IMR-90 (cell line): ENCODE results near the gene DSTYK. TPM values are rescaled to one million over a fixed set of nuclear protein-coding genes. Genes with fewer than 3 reads are reported as not detected.
A peak's percentile ranks its signal among the peaks of the same experiment; 100 is the strongest.

Experiments
- ATAC-seq: fragments of 200-7000 bp; cut with Tn5 transposase; 2 replicates; pipeline ENCODE4 v1.9.1; 2020; ENCODE audit warnings: low read depth, mild to moderate bottlenecking, moderate library complexity
- BruUV-seq: library from RNA; stranded (reverse); fragments of 400-500 nt; replicated peaks from 2 replicates; lab custom pipeline; 2021; lab: Mats Ljungman, UMichigan
- CTCF ChIA-PET: fragments of 300-600 bp; formaldehyde crosslinking; extraction: SDS; loops from one replicate; lab custom pipeline; 2021; ENCODE audit warnings: antibody characterized with exemption; lab: Yijun Ruan, JAX
- POLR2A ChIA-PET: fragments of 300-600 bp; sonication (Branson Sonifier 250); formaldehyde crosslinking; loops from one replicate; lab custom pipeline; 2022; ENCODE audit warnings: antibody characterized with exemption; ENCODE audit not compliant: unreplicated experiment; lab: Charles Lee
- DNase-seq: peaks from one replicate; pipeline ENCODE4 v3.0.0; 2013
- H2AFZ ChIP-seq: replicated peaks from 2 replicates; pipeline ENCODE3; 2013; ENCODE audit warnings: low read length, mild to moderate bottlenecking; ENCODE audit not compliant: poor library complexity
- H2AK5ac ChIP-seq: 2 replicates; pipeline ENCODE4 v1.6.1; 2013; ENCODE audit warnings: low read depth, low read length, inconsistent platforms
- H2AK9ac ChIP-seq: replicated peaks from 2 replicates; pipeline ENCODE3; 2013; ENCODE audit warnings: mild to moderate bottlenecking, low read depth, low read length, moderate library complexity; ENCODE audit not compliant: poor library complexity
- H2BK120ac ChIP-seq: 2 replicates; pipeline ENCODE4 v1.6.1; 2013; ENCODE audit warnings: low read depth, low read length, inconsistent platforms
- H2BK15ac ChIP-seq: 3 replicates; pipeline ENCODE4 v1.6.1; 2013; ENCODE audit warnings: low read depth, low read length, inconsistent platforms
- H2BK20ac ChIP-seq: 2 replicates; pipeline ENCODE4 v1.6.1; 2013; ENCODE audit warnings: low read depth, mild to moderate bottlenecking, inconsistent platforms, low read length, moderate library complexity
- H2BK5ac ChIP-seq: 2 replicates; pipeline ENCODE4 v1.6.1; 2013; ENCODE audit warnings: mild to moderate bottlenecking, low read depth, low read length, inconsistent platforms; ENCODE audit not compliant: poor library complexity, severe bottlenecking
- H3K14ac ChIP-seq: replicated peaks from 2 replicates; pipeline ENCODE4 v1.6.1; 2013; ENCODE audit warnings: low read depth, low read length, inconsistent platforms
- H3K18ac ChIP-seq: 2 replicates; pipeline ENCODE4 v1.6.1; 2013; ENCODE audit warnings: low read depth, low read length, control low read depth
- H3K23ac ChIP-seq: 2 replicates; pipeline ENCODE4 v1.6.1; 2013; ENCODE audit warnings: low read depth, low read length, inconsistent platforms
- H3K27ac ChIP-seq: 2 replicates; pipeline ENCODE4 v1.5.1; 2013; ENCODE audit warnings: mild to moderate bottlenecking, control low read depth, low read length; ENCODE audit not compliant: insufficient read depth
- H3K27me3 ChIP-seq: 2 replicates; pipeline ENCODE4 v1.6.1; 2013; ENCODE audit warnings: low read length; ENCODE audit not compliant: control insufficient read depth, insufficient read depth
- H3K36me3 ChIP-seq: 2 replicates; pipeline ENCODE4 v1.6.1; 2013; ENCODE audit warnings: low read length, mixed read lengths; ENCODE audit not compliant: control insufficient read depth, insufficient read depth
- H3K4ac ChIP-seq: 2 replicates; pipeline ENCODE4 v1.6.1; 2013; ENCODE audit warnings: low read depth, low read length, inconsistent platforms
- H3K4me1 ChIP-seq: 2 replicates; pipeline ENCODE4 v1.6.1; 2013; ENCODE audit warnings: low read length, mixed read lengths; ENCODE audit not compliant: control insufficient read depth, insufficient read depth
- H3K4me2 ChIP-seq: 2 replicates; pipeline ENCODE4 v1.6.1; 2013; ENCODE audit warnings: low read depth, mild to moderate bottlenecking, control low read depth, low read length, moderate library complexity
- H3K4me3 ChIP-seq: 2 replicates; pipeline ENCODE4 v1.5.1; 2013; ENCODE audit warnings: low read depth, mild to moderate bottlenecking, control low read depth, low read length, moderate library complexity; ENCODE audit not compliant: insufficient read depth
- H3K56ac ChIP-seq: 2 replicates; pipeline ENCODE4 v1.6.1; 2013; ENCODE audit warnings: low read length, inconsistent platforms; ENCODE audit not compliant: insufficient read depth; ENCODE audit errors: extremely low read depth
- H3K79me1 ChIP-seq, 2 experiments: 2 replicates each; pipeline ENCODE4 v1.6.1; 2013; ENCODE audit warnings: low read length in 2 of 2, inconsistent platforms in 1 of 2, low read depth in 1 of 2
- H3K9ac ChIP-seq: 2 replicates; pipeline ENCODE4 v1.6.1; 2013; ENCODE audit warnings: low read depth, low read length, control low read depth
- H3K9me1 ChIP-seq: 2 replicates; pipeline ENCODE4 v1.6.1; 2013; ENCODE audit warnings: low read length, inconsistent platforms; ENCODE audit not compliant: insufficient read depth
- H3K9me3 ChIP-seq: 2 replicates; pipeline ENCODE4 v1.6.1; 2013; ENCODE audit warnings: low read length; ENCODE audit not compliant: control insufficient read depth, insufficient read depth
- H4K20me1 ChIP-seq: 2 replicates; pipeline ENCODE4 v1.6.1; 2013; ENCODE audit warnings: low read length, inconsistent platforms; ENCODE audit not compliant: insufficient read depth
- H4K5ac ChIP-seq: 2 replicates; pipeline ENCODE4 v1.6.1; 2013; ENCODE audit warnings: mild to moderate bottlenecking, low read depth, low read length, control low read depth
- H4K8ac ChIP-seq, 2 experiments: 2 replicates each; pipeline ENCODE4 v1.6.1; 2013; ENCODE audit warnings: low read depth in 2 of 2, low read length in 2 of 2, control low read depth in 1 of 2, inconsistent platforms in 1 of 2
- H4K91ac ChIP-seq: 2 replicates; pipeline ENCODE4 v1.6.1; 2013; ENCODE audit warnings: low read depth, low read length, inconsistent platforms; ENCODE audit not compliant: insufficient read depth
- BHLHE40 ChIP-seq: fragments of 150-350 bp; IDR thresholded peaks from 2 replicates; pipeline ENCODE4 v1.6.1; 2016; ENCODE audit warnings: mild to moderate bottlenecking, low read depth, low read length
- CEBPB ChIP-seq: IDR thresholded peaks from 2 replicates; pipeline ENCODE4 v1.6.1; 2012; ENCODE audit warnings: low read depth, low read length, improper control_type of control experiment
- CHD1 ChIP-seq: IDR thresholded peaks from 2 replicates; pipeline ENCODE4 v1.6.1; 2012; ENCODE audit warnings: low read depth, low read length, improper control_type of control experiment
- FOS ChIP-seq: fragments of 150-350 bp; IDR thresholded peaks from 2 replicates; pipeline ENCODE4 v1.6.1; 2016; ENCODE audit warnings: low read depth, low read length
- MXI1 ChIP-seq: IDR thresholded peaks from 2 replicates; pipeline ENCODE4 v1.6.1; 2012; ENCODE audit warnings: low read depth, mild to moderate bottlenecking, low read length, moderate library complexity, borderline replicate concordance
- NFE2L2 ChIP-seq: fragments of 150-350 bp; IDR thresholded peaks from 2 replicates; pipeline ENCODE4 v1.6.1; 2016; ENCODE audit warnings: low read depth, mild to moderate bottlenecking, low read length
- POLR2A ChIP-seq: IDR thresholded peaks from 2 replicates; pipeline ENCODE4 v1.6.1; 2012; ENCODE audit warnings: mild to moderate bottlenecking, low read depth, low read length
- RAD21 ChIP-seq: IDR thresholded peaks from 2 replicates; pipeline ENCODE4 v1.6.1; 2012; ENCODE audit warnings: low read length, improper control_type of control experiment
- RCOR1 ChIP-seq: IDR thresholded peaks from 2 replicates; pipeline ENCODE4 v1.6.1; 2012; ENCODE audit warnings: mild to moderate bottlenecking, low read length, improper control_type of control experiment; ENCODE audit not compliant: insufficient replicate concordance
- RFX5 ChIP-seq: IDR thresholded peaks from 2 replicates; pipeline ENCODE4 v1.8.0; 2012; ENCODE audit warnings: low read depth, mild to moderate bottlenecking, low read length, moderate library complexity
- whole genome bisulfite sequencing, 2 experiments: methylation state at CpG; one replicate each; pipeline versions ENCODE4 v1.1.5 to v1.1.7; 2013; ENCODE audit warnings: missing lambda C conversion rate in 2 of 2; ENCODE audit not compliant: insufficient read length in 1 of 2; ENCODE audit errors: extremely low coverage in 2 of 2; 5-methylcytosine and 5-hydroxymethylcytosine counted together
- dilution Hi-C: fragments of 300-500 bp; cut with HindIII; formaldehyde crosslinking; loops from one replicate; pipeline ENCODE4 v1.14.3; 2018; ENCODE audit warnings: low sequenced_read_pairs; ENCODE audit not compliant: unreplicated experiment
- in situ Hi-C: fragments of 300-500 bp; cut with MboI; formaldehyde crosslinking; loops from 3 replicates; pipeline ENCODE4 v1.14.3; 2019; ENCODE audit warnings: low sequenced_read_pairs, inconsistent platforms, mixed read lengths
- intact Hi-C: fragments of 100-400 bp; cut with micrococcal nuclease; formaldehyde crosslinking; loops from 2 replicates; pipeline ENCODE4 v1.10.0; 2022
- polyA plus RNA-seq, 3 experiments: library from polyadenylated mRNA; depleted of rRNA; stranded (reverse); fragments of >200 nt; gene quantifications; 2 replicates each; pipeline ENCODE4 v1.2.3, GENCODE V29; 2012; ENCODE audit warnings: low replicate concordance in 1 of 3
- total RNA-seq: library from RNA; depleted of rRNA; stranded (reverse); fragments of >200 nt; gene quantifications from 2 replicates; pipeline ENCODE4 v1.2.3, GENCODE V29; 2012
- TF ChIP-seq, protein P1 (sequence below): fragments of 150-350 bp; IDR thresholded peaks from 2 replicates; pipeline ENCODE4 v1.6.1; 2016; ENCODE audit warnings: low read depth, mild to moderate bottlenecking, low read length, moderate library complexity, borderline replicate concordance
- TF ChIP-seq, protein P2 (sequence below): conservative IDR thresholded peaks from 2 replicates; pipeline ENCODE4 v1.5.1; 2012; ENCODE audit warnings: mild to moderate bottlenecking, low read depth, low read length, improper control_type of control experiment
- TF ChIP-seq, protein P3 (sequence below): fragments of 150-350 bp; IDR thresholded peaks from 2 replicates; pipeline ENCODE4 v1.6.1; 2017; ENCODE audit warnings: mild to moderate bottlenecking, antibody characterized with exemption, low read length, low read depth

The DSTYK gene
- total and polyA plus RNA-seq, 2 of the 4 experiments (the other 2 are of a cell fraction), result 8.0 to 18.3 TPM

DNA sequence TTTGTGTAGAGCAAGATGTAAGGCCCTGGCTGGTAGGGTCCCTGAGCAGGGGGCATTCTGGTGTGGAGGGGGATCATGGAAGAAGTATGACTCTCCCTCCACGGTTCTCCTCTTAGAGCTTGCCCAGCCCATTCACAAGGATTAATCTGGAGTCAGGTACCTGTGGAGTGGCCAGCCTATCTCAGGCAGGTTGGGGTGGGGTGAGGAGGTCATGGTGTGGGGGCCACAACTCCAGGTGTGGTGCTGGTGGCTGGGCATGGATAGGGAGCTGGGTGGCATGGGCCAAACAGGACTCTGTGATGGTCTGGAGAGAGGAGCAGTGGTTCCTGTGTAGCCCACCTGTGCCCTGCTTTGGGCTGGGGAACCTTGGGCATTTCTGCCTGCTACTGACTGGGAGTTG lies 48.5 kb upstream of the DSTYK start (continued):
- no peak for TF ChIP-seq MXI1
- TF ChIP-seq CHD1, result no peak
- no peak for TF ChIP-seq POLR2A
- TF ChIP-seq BHLHE40, result no peak
- TF ChIP-seq CEBPB, result no peak

DNA sequence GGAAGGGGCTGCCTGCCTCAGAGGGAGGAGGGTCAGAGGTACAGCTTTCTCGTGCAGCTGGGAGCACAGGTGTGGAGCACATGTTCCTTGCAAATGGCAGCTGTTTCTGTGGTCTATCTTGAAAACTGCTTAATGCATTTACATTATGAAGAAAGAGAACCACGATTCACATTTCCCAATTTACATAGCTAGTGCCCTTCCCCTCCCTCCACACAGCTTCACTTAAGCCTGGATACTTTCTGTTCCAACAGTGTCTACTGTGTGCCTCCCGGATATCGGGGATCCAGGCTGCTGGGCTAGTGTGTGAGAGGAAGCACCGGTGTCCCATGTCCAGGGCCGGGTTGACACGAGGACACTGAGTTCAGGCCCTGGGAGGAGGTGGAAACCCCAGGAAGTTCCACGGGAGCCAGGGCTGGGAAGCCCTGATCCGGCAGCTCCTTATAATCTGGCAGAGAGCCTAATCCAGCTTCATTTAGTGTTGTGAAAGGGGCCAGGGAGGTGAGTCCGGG lies 47.9 kb upstream of the DSTYK start:
- DNase-seq (peak; percentile 54), ATAC-seq (no peak)
- H3K27ac ChIP-seq, result no peak overlapping the region
- H2BK20ac ChIP-seq, result peak overlapping the region; percentile 47; the same call in 1 of the 2 replicates
- H2AFZ ChIP-seq, result peak overlapping the region; percentile 64
- no peak overlapping the region for H3K4me2 ChIP-seq
- no peak overlapping the region for H3K23ac ChIP-seq
- 77% methylated on average over 5 of the region's 10 CpGs; no CpG with 5 or more reads in 1 of the 2 experiments for WGBS, 2 experiments
- H4K20me1 ChIP-seq, result no peaks in the 10 kb centered on the region
- intact Hi-C loops (no loop called here), dilution Hi-C loops (no loop called here), in situ Hi-C loops (loop anchor here (5.0 to 25.0 kb wide), 2 partner anchors 282 to 447 kb away; no protein-coding TSS in a partner anchor)
- no peak overlapping the region for H3K9ac ChIP-seq
- peak overlapping the region; percentile 73 for H3K4ac ChIP-seq
- H4K8ac ChIP-seq, result peak overlapping the region in 1 of 2 experiments; percentile 35; a peak in 1 of 4 replicates
- H3K14ac ChIP-seq, result 0 out of 2 replicates have a peak overlapping the region, but pooled peaks have one; percentile 25
- peaks cover 26% of the 10 kb centered on the region for H3K4me1 ChIP-seq
- peaks cover 31% of the 10 kb centered on the region for H3K9me1 ChIP-seq
- H2BK120ac ChIP-seq, result peak overlapping the region; percentile 50; the same call in 1 of the 2 replicates
- no peak overlapping the region for H3K56ac ChIP-seq
- H3K36me3 ChIP-seq, result no peaks in the 10 kb centered on the region
- no peak overlapping the region for H4K5ac ChIP-seq
- H4K91ac ChIP-seq, result no peak overlapping the region
- H3K4me3 ChIP-seq, result no peak overlapping the region
- no peaks in the 10 kb centered on the region for H3K9me3 ChIP-seq
- H3K27me3 ChIP-seq, result no peaks in the 10 kb centered on the region
- H2AK9ac ChIP-seq, result peak overlapping the region; percentile 52
- H3K18ac ChIP-seq, result peak overlapping the region; percentile 51; the same call in 1 of the 2 replicates
- peak overlapping the region; percentile 73 for H2AK5ac ChIP-seq
- no peak overlapping the region; the same call in 2 of the 3 replicates for H2BK15ac ChIP-seq
- H2BK5ac ChIP-seq, result no peak overlapping the region
- peaks cover 0 to 20% of the 10 kb centered on the region in 2 experiments; a peak in 2 of 4 replicates for H3K79me1 ChIP-seq
- BruUV-seq, result no TSS peak
- ChIA-PET POLR2A (interaction anchor here (0.6 kb wide), 1 partner anchor 54 kb away, joined by 3 read pairs; no protein-coding TSS in a partner anchor), CTCF (interaction anchor here (0.8 to 1.9 kb wide), 3 partner anchors 14 to 269 kb away, joined by 3 to 6 read pairs (median 5); no protein-coding TSS in a partner anchor)
- TF ChIP-seq RAD21, result no peak
- TF ChIP-seq, protein P1, sequence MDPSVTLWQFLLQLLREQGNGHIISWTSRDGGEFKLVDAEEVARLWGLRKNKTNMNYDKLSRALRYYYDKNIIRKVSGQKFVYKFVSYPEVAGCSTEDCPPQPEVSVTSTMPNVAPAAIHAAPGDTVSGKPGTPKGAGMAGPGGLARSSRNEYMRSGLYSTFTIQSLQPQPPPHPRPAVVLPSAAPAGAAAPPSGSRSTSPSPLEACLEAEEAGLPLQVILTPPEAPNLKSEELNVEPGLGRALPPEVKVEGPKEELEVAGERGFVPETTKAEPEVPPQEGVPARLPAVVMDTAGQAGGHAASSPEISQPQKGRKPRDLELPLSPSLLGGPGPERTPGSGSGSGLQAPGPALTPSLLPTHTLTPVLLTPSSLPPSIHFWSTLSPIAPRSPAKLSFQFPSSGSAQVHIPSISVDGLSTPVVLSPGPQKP, result no peak
- TF ChIP-seq MXI1, result no peak
- TF ChIP-seq POLR2A, result no peak
- no peak for TF ChIP-seq FOS
- no peak for TF ChIP-seq RCOR1
- TF ChIP-seq CEBPB, result no peak
- TF ChIP-seq, protein P2, sequence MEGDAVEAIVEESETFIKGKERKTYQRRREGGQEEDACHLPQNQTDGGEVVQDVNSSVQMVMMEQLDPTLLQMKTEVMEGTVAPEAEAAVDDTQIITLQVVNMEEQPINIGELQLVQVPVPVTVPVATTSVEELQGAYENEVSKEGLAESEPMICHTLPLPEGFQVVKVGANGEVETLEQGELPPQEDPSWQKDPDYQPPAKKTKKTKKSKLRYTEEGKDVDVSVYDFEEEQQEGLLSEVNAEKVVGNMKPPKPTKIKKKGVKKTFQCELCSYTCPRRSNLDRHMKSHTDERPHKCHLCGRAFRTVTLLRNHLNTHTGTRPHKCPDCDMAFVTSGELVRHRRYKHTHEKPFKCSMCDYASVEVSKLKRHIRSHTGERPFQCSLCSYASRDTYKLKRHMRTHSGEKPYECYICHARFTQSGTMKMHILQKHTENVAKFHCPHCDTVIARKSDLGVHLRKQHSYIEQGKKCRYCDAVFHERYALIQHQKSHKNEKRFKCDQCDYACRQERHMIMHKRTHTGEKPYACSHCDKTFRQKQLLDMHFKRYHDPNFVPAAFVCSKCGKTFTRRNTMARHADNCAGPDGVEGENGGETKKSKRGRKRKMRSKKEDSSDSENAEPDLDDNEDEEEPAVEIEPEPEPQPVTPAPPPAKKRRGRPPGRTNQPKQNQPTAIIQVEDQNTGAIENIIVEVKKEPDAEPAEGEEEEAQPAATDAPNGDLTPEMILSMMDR, result no peak
- no peak for TF ChIP-seq RFX5
- TF ChIP-seq NFE2L2, result no peak
- TF ChIP-seq, protein P3, sequence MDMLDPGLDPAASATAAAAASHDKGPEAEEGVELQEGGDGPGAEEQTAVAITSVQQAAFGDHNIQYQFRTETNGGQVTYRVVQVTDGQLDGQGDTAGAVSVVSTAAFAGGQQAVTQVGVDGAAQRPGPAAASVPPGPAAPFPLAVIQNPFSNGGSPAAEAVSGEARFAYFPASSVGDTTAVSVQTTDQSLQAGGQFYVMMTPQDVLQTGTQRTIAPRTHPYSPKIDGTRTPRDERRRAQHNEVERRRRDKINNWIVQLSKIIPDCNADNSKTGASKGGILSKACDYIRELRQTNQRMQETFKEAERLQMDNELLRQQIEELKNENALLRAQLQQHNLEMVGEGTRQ, result no peak
